Osteoblast (primary cell): ENCODE measurements around the gene CHST13. TPM values are rescaled to one million over a fixed set of nuclear protein-coding genes. Genes with fewer than 3 reads are reported as not detected.
A peak's percentile ranks its signal among the peaks of the same experiment; 100 is the strongest.

Experiments
- DNase-seq: peaks from one replicate; pipeline ENCODE4 v3.0.0; 2011; ENCODE audit warnings: low spot score, mixed read lengths; ENCODE audit not compliant: insufficient read length; ENCODE audit errors: missing footprints
- H2AFZ ChIP-seq: 2 replicates; pipeline ENCODE4 v1.6.0; 2011; ENCODE audit warnings: mild to moderate bottlenecking, low read length
- H3K27ac ChIP-seq: 2 replicates; pipeline ENCODE4 v1.5.1; 2011; ENCODE audit warnings: mild to moderate bottlenecking, low read depth, low read length, moderate library complexity
- H3K27me3 ChIP-seq: 2 replicates; pipeline ENCODE4 v1.6.0; 2012; ENCODE audit warnings: mild to moderate bottlenecking, control low read depth, inconsistent platforms, low read length, moderate library complexity; ENCODE audit not compliant: insufficient read depth
- H3K36me3 ChIP-seq: 2 replicates; pipeline ENCODE4 v1.5.1; 2011; ENCODE audit warnings: mild to moderate bottlenecking, low read length, control low read depth, moderate library complexity; ENCODE audit not compliant: insufficient read depth
- H3K4me1 ChIP-seq: 2 replicates; pipeline ENCODE4 v1.5.1; 2011; ENCODE audit warnings: mild to moderate bottlenecking, low read length, control low read depth, moderate library complexity; ENCODE audit not compliant: insufficient read depth
- H3K4me2 ChIP-seq: 2 replicates; pipeline ENCODE4 v1.6.0; 2011; ENCODE audit warnings: mild to moderate bottlenecking, low read length; ENCODE audit not compliant: insufficient read depth
- H3K4me3 ChIP-seq: fragments of 200-600 bp; sonication (generic); 3 replicates; pipeline ENCODE4 v1.5.1; 2012; ENCODE audit warnings: mild to moderate bottlenecking, low read length, inconsistent platforms; ENCODE audit not compliant: insufficient read depth
- H3K79me2 ChIP-seq: 2 replicates; pipeline ENCODE4 v1.6.0; 2012; ENCODE audit warnings: mild to moderate bottlenecking, low read length, control low read depth, inconsistent platforms; ENCODE audit not compliant: insufficient read depth
- H3K9me3 ChIP-seq: 2 replicates; pipeline ENCODE4 v1.5.1; 2011; ENCODE audit warnings: low read depth, low read length, control low read depth
- H4K20me1 ChIP-seq: 2 replicates; pipeline ENCODE4 v1.6.0; 2012; ENCODE audit warnings: mild to moderate bottlenecking, low read length, control low read depth; ENCODE audit not compliant: insufficient read depth
- CTCF ChIP-seq: IDR thresholded peaks from 2 replicates; pipeline ENCODE4 v1.5.1; 2011; ENCODE audit warnings: mild to moderate bottlenecking, low read depth, low read length, moderate library complexity; ENCODE audit errors: extremely low read depth
- total RNA-seq: library from RNA; depleted of rRNA; stranded (reverse); fragments of >200 nt; gene quantifications from 2 replicates; pipeline ENCODE4 v1.2.3, GENCODE V29; 2012

The CHST13 gene
- total RNA-seq, 1 donor: under 0.01 TPM

- H3K36me3 ChIP-seq: no peaks in the 10 kb centered on the region
- H3K9me3 ChIP-seq: no peaks in the 10 kb centered on the region
- H3K79me2 ChIP-seq: no peaks in the 10 kb centered on the region
- no peak for TF ChIP-seq CTCF
- DNase-seq: peak; percentile 35
- no peak overlapping the region for H3K27ac ChIP-seq
- no peaks in the 10 kb centered on the region for H3K4me1 ChIP-seq
- no peak overlapping the region for H3K4me3 ChIP-seq
- H3K4me2 ChIP-seq: no peak overlapping the region
- no peaks in the 10 kb centered on the region for H4K20me1 ChIP-seq
- peaks cover 20% of the 10 kb centered on the region for H3K27me3 ChIP-seq
- no peak overlapping the region for H2AFZ ChIP-seq
Observed at GRCh38 chr3:126571078-126571477, 47.1 kb downstream of the CHST13 start.

GRCh38 chr3:126573492-126574117 lies 49.6 kb downstream of the CHST13 start:
- H3K27ac ChIP-seq: no peak overlapping the region
- H3K4me3 ChIP-seq: no peak overlapping the region
- no peaks in the 10 kb centered on the region for H3K4me1 ChIP-seq
- no peaks in the 10 kb centered on the region for H3K36me3 ChIP-seq
- no peak for DNase-seq
- H3K27me3 ChIP-seq: peaks cover 3% of the 10 kb centered on the region
- no peak overlapping the region for H2AFZ ChIP-seq
- no peaks in the 10 kb centered on the region for H4K20me1 ChIP-seq
- no peak for TF ChIP-seq CTCF
- no peaks in the 10 kb centered on the region for H3K9me3 ChIP-seq
- H3K79me2 ChIP-seq: no peaks in the 10 kb centered on the region
- H3K4me2 ChIP-seq: no peak overlapping the region

GRCh38 chr3:126577261-126577660 lies 53.3 kb downstream of the CHST13 start:
- Histone ChIP-seq H2AFZ (no peak overlapping the region), H4K20me1 (no peaks in the 10 kb centered on the region), H3K36me3 (no peaks in the 10 kb centered on the region), H3K79me2 (no peaks in the 10 kb centered on the region), H3K27me3 (peaks cover 3% of the 10 kb centered on the region), H3K4me1 (no peaks in the 10 kb centered on the region), H3K27ac (no peak overlapping the region), H3K9me3 (no peaks in the 10 kb centered on the region), H3K4me2 (no peak overlapping the region), H3K4me3 (no peak overlapping the region)
- TF ChIP-seq CTCF: no peak
- DNase-seq: peak; percentile 57

GRCh38 chr3:126578702-126579101 lies 54.7 kb downstream of the CHST13 start:
- Histone ChIP-seq H2AFZ (no peak overlapping the region), H3K4me2 (no peak overlapping the region), H3K4me3 (no peak overlapping the region), H3K4me1 (no peaks in the 10 kb centered on the region), H3K79me2 (no peaks in the 10 kb centered on the region), H3K27ac (no peak overlapping the region), H3K27me3 (no peaks in the 10 kb centered on the region), H3K9me3 (no peaks in the 10 kb centered on the region), H4K20me1 (no peaks in the 10 kb centered on the region), H3K36me3 (no peaks in the 10 kb centered on the region)
- TF ChIP-seq CTCF: no peak
- peak; percentile 75 for DNase-seq
